ENCODE results near the gene PDZK1IP1.
"Not testable (repeated sequence)": the region's sequence is repeated elsewhere in the genome, so short reads cannot be mapped to it uniquely, and the experiment has no call there.

Gene PDZK1IP1

DNA sequence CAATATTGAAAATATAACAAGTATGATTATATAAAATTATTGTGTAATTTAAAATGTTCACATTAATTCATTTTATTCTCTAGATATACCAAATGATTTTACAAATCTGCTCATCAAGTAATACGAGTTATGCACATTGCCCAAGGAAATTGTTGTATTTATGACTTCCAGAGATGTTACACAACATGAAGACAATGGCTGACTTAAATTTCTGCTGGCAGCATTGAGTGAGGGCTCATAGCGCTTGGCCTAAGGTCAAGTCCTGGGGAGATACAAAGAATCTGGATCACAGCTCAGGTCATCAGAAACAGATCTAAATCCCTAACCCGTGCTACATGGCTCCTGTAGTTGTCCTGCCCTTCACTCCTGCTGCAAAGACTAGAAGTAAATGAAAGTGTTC is 49.5 kb downstream of the PDZK1IP1 start:
- in situ Hi-C loops (cut with MboI; ENCODE audit: low sequenced_read_pairs) = not testable (repeated sequence)

DNA sequence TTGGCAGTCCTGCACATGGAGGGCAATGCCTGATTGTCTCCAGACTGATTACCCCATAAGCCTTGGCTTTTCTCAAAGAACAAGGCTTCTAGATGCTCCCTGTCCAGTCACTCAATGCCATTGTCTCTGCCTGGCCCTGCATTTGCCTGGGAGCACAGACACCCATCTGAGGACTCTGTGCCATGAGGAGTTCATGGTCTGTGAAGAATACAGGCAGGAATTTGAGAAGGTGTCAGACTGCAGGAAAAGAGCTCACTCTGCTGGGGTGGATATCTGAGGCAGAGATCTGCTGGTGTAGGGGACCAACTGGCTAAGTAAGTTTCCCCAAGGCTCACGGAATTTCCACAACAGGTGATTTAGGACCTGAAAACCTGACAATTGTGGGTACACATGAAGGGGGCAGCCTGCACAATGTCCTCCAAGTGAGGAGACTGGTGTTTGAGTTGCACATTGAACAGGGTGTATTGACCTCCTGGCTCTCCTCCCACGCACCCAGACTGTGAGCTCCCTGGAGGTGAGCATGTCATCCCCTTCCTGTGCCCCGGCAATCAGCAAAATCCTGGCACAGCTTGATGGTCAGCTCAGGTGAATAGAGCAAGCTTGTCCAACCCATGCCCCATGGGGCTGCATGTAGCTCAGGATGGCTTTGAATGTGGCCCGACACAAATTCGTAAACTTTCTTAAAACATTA is 51.8 kb downstream of the PDZK1IP1 start:
- in situ Hi-C loops (cut with MboI; ENCODE audit: low sequenced_read_pairs) = no loop called here

DNA sequence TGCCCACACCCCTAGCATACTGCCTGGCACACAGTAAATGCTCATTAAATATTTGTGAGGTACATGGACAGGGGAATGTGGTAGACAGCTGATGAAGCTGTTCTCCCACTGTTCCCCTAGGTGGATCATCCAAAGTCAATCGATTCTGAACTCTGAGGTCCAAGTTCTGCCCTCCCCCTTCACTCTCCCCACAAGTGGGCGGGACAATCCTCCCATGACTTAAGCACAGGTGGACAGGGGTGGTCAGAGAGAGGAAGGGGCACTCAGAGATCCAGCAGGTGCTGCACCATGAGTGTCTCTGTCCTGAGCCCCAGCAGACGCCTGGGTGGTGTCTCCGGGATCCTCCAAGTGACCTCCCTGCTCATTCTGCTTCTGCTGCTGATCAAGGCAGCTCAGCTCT is 52.6 kb downstream of the PDZK1IP1 start, which contains the start of gene CYP4A22:
CYP4A22 (plus strand) TSS at position 244 of the 400 bp plus-strand sequence; CDS start at position 289, 45 bp downstream.
- in situ Hi-C loops (cut with MboI; ENCODE audit: low sequenced_read_pairs) = no loop called here
